Right lobe of liver (tissue), 4 donors: Measurements from ENCODE around the gene ACADSB.

Source experiments
- CTCF ChIP-seq, 4 donors: fragments of 200-600 bp in 3 of 4; fragments of 450-650 bp in 1 of 4; IDR thresholded peaks; one replicate each; pipeline versions ENCODE4 v1.5.1 to v1.8.0; 2016 to 2022; ENCODE audit warnings: antibody characterized with exemption in 4 of 4, mild to moderate bottlenecking in 2 of 4
- POLR2A ChIP-seq: fragments of 450-650 bp; IDR thresholded peaks from one replicate; pipeline ENCODE4 v1.6.1; 2017; ENCODE audit warnings: antibody characterized with exemption, mild to moderate bottlenecking
- donor health status: DM: no; HTN: no; CAD: no.
- donor health status: DM: no; HTN: no; CAD: no.
- donor health status: DM: no; HTN: yes; CAD: no.

DNA sequence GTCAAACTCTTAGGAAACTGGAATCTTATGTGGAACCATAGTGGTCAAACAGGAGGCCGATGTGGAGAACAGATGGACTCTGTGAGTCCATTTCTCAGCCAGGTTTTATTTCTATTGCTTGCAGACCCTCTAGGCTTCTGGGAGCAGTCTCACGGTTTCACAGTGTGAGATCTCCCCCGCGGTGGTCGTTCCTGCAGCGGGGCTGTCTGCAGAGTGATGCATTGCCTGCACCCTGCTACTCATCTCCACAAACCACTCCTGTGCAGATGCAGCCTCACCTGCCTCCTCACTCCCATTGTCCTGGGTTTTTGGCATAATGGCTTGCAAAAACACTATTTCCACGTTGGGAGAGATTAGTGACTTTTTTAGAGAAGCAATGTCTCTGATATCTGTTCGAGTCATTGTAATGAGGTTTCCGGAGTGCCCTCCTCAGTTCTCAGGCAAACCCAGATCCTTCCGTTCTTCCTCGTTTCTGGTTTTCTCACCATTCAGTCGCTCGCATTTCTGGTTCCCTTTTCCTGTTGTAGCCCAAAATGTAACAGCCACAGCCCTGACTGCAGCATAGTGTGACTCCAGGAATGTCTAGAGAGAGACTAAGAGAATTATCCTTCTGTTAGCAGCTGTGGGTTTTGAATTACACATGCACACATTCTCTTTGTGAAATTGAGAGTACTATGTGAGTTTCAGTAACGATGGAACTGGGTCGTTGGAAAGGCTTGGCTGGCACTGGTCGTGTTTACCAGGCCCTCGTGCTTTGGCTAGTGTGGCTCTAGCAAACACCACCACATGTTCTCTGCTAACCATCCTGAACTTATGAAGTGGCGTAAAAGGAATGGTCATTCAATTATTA lies 30.2 kb downstream of the ACADSB start:
- no peak for TF ChIP-seq CTCF (IDR thresholded peaks at IDR 0.05)
- no peak for TF ChIP-seq POLR2A
